A673 (cell line): Measurements from ENCODE around the gene MLXIP.

Source experiments
- CTCF ChIP-seq: fragments of 300-800, 200-600 bp; sonication (generic); conservative IDR thresholded peaks from 2 replicates; pipeline ENCODE4 v1.5.1; 2017; ENCODE audit warnings: low read depth, mild to moderate bottlenecking, antibody characterized with exemption, low read length, moderate library complexity, mixed read lengths
- EZH2 ChIP-seq: fragments of 200-600 bp; sonication (generic); IDR thresholded peaks from 2 replicates; pipeline ENCODE4 v1.6.1; 2017; ENCODE audit warnings: borderline replicate concordance, low read depth, mild to moderate bottlenecking, mixed read lengths, antibody characterized with exemption, low read length; ENCODE audit not compliant: poor library complexity, severe bottlenecking

GRCh38 chr12:122086116-122086515 lies 7.6 kb downstream of the MLXIP start:
- TF ChIP-seq EZH2 (no peak), CTCF (no peak)
